Measurements from ENCODE around the gene EEF1A2. TPM values are rescaled to one million over a fixed set of nuclear protein-coding genes. Genes with fewer than 3 reads are reported as not detected.

Gene EEF1A2
- total and polyA plus RNA-seq, 2 experiments from 2014 or later: 1.3 to 37.1 TPM

- TF ChIP-seq ZNF462 (CRISPR knock-in tag; IDR thresholded peaks at IDR 0.05): no peak
- no peak for TF ChIP-seq REST (IDR thresholded peaks at IDR 0.05; ENCODE audit: unreplicated experiment)
Measured at GRCh38 chr20:63532449-63532971, 33.6 kb upstream of the EEF1A2 start (continued).

- no peaks in the 10 kb centered on the region for H3K9me3 Mint-ChIP-seq
- Histone ChIP-seq H3K4me2 (no peak overlapping the region), H3K4me3 (no peak overlapping the region), H4K20me1 (replicated peaks; ENCODE audit: insufficient read depth) (no peaks in the 10 kb centered on the region), H2AFZ (no peak overlapping the region), H3K27me3 (ENCODE audit: insufficient read depth) (no peaks in the 10 kb centered on the region), H3K27ac (ENCODE audit: low read depth) (no peak overlapping the region), H3K9me2 (ENCODE audit: insufficient read depth) (no peaks in the 10 kb centered on the region), H3K36me3 (ENCODE audit: insufficient read depth) (no peaks in the 10 kb centered on the region), H3F3A (replicated peaks; ENCODE audit: low read depth) (peaks cover 7% of the 10 kb centered on the region; the same call in 1 of the 2 replicates), H3K4me1 (ENCODE audit: insufficient read depth) (no peaks in the 10 kb centered on the region), H3K79me2 (replicated peaks; ENCODE audit: insufficient read depth) (no peaks in the 10 kb centered on the region)
- ATAC-seq: no peak
- no peak overlapping the region for H3K27ac Mint-ChIP-seq
- no peak for DNase-seq (ENCODE audit: low spot score)
- H3K4me3 Mint-ChIP-seq: no peak overlapping the region
- peaks cover 5% of the 10 kb centered on the region; the same call in 2 of the 3 replicates for H3K4me1 Mint-ChIP-seq
- H3K36me3 Mint-ChIP-seq (ENCODE audit: low read depth): no peaks in the 10 kb centered on the region
- H3K27me3 Mint-ChIP-seq (ENCODE audit: insufficient read depth, low read depth, poor library complexity): peaks cover 11% of the 10 kb centered on the region
- TF ChIP-seq ZNF462 (CRISPR knock-in tag; IDR thresholded peaks at IDR 0.05) (no peak), EZH2phosphoT487 (IDR thresholded peaks at IDR 0.05; ENCODE audit: unreplicated experiment) (no peak)
Measured at GRCh38 chr20:63531686-63532448, 33.0 kb upstream of the EEF1A2 start.

All from GM23338 (cell line).